Umbilical cord (tissue), 2 donors: ENCODE data around the gene IFNA6. TPM values are rescaled to one million over a fixed set of nuclear protein-coding genes. Genes with fewer than 3 reads are reported as not detected.

Experiments used
- DNase-seq: peaks from one replicate; pipeline ENCODE4 v3.0.0-alpha.2; 2015; ENCODE audit warnings: low spot score
- total RNA-seq: library from RNA; depleted of rRNA; stranded (reverse); fragments of >200 nt; gene quantifications from one replicate; pipeline ENCODE4 v1.2.3, GENCODE V29; 2014; ENCODE audit warnings: low replicate concordance; ENCODE audit not compliant: insufficient read depth

The IFNA6 gene
- total RNA-seq, 1 donor from 2014 or later, result 0.72 TPM

DNA sequence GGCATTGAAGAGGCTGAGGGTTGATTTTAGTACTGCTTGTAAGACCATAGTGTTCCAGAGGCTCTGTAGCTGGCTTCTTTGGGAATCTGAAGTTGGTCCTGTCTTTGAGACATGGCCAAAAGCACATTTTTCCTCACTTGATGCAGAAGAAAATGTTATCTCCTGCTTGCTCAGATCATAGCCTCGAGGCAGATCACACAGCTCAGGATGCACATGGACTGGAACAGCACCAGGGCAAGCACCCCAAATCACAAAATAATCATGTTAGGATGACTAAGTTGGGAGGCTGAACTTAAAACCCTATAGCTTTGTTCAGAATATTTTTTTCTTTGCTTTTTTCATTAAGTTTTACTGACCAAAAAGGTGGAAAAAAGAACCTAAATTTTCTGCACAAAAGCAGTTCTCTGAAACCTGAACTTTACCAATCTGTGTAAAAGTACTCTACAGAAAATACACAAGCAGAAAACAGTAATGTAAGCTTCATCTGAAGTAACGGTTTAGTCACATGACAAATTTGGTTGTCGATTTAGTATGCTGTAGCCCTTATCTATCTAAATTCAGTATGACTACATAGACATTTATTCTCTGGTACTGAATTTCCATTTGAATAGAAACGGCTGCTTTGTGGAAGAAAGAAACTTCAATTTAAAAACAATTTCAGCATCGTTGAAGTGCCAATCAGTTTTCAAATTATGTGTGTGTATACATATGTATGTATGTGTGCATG, 18.8 kb downstream of the IFNA6 start:
- no peak for DNase-seq

DNA sequence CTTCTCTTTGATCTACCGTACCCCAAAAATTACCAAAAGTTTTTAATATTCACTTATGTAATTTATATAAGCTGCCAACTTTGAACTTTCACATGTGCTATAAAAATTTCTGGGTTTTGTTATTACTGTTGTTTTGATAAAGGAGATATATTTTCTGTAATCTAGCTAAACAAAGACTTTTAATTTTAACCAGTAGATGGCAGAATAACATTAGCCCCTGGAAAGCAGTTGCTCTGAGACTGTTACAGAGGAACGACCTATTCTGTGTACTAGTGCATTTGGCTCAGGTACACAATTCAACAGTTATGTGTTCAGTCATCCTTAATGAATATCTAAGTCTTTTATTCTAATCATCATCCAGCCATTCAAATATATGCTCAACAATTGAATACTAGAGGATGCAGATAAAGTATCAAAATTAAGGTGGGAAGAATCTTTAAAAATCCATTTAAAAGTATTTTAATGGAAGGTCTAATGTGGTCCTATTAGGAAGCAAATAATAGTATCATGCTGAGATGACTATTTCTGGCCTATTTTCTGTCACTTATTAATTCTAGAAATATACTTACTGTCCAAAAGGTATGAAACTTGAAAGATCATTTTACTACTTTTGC, 24.1 kb downstream of the IFNA6 start:
- DNase-seq, result peak; percentile 45

DNA sequence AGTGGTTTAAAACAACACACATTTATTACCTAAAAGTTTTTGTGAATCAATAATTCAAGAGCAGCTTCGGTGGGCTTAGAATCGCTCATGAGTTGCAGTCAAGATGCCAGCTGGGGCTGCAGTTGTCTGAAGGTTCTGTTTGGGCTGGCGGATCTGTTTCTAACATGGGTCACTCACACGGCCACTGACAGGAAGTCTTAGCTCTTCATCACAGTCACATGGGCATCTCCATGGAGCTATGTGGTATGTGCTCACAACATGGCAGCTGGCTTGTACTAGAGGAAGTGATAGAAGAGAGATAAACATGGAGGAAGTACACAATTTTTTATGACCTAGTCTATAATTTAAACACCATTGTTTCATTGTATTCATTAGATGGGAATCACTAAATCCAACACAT, 26.6 kb downstream of the IFNA6 start:
- no peak for DNase-seq

DNA sequence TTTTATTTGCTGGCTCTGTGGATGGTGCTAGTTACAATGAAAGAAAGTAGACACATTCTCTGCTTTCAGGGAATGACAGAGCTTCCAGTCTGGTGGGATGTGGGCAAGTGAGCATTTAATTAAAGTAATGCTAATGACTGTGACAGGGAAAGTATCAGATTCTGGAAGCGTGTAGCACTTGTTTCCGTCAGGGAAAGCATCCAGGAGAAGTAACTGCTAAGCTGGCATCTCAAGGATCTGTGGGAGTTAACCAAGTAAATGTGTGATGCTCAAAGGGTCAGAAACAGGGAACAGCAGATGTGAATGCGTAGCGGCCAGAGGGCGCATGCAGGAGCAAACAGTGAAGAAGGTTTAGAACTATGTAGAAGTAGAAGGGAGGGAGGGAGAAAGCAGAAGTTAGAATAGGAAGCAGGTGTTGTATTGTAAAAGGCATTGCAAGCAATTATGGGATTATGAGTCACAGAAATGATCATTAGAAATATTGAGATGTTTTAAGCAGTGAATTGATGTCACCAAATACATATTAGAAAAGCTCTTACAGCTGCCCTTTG, 27.7 kb downstream of the IFNA6 start:
- no peak for DNase-seq

DNA sequence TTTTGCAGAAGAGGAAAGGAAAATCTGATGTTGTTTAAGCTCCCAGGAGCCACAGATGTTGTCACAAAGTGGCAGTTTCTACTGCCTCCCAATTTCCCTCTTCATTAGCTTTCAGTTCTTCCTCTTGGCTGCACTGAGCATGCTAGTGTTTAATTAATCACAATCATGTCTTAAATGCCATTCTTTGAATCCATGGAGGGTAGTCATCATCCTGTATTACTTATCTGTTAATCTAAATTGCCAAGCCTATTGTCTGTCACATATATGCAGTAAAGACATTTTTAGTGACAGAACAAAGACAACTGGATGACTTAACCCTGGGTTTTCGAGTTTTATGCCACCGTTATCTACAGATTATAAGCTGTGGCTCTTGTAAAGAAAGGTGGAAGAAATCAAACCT, 30.2 kb downstream of the IFNA6 start:
- no peak for DNase-seq

DNA sequence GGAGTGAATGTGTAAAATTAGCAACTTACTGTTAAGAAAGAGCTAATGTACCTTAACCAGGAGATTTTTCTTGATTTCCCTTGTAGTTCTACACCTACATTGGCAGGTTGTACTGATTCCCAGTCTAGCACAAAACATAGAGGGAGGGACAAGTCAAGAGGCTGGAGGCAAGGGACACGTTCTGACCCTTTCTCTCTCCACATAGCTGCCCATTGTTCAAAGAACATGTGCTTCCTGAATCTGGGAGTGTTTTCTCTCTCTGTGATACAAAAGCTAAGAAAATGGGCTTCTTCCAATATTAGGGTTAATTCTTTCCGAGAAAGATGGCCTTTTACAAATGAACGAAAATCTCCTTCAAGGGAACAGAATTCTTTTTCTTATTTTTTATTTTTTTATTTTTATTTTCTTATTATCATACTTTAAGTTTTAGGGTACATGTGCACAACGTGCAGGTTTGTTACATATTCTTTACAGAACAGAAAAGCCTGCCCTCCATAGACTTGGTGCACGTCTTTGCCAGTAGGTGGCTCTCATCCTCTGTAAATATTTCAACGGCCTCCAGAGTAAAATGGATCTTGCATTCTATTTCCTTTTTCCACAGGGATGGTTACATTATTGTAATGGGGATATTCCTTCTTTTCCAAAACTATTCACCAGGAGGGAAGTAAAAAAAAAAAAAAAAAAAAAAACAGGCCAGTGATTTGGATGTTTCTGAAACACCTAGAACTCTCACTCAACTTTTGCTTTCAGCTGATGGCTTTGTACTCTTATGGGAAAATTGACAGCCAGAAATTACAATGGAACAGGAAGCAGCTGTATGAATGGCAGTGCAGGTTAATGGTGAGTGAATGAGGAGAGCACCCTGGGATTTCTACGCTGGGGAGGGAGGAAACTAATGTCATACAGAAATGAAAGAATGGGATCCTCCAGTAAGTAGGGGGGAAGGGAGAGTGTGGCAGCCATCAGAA, 32.4 kb downstream of the IFNA6 start:
- DNase-seq, result peak; percentile 66

DNA sequence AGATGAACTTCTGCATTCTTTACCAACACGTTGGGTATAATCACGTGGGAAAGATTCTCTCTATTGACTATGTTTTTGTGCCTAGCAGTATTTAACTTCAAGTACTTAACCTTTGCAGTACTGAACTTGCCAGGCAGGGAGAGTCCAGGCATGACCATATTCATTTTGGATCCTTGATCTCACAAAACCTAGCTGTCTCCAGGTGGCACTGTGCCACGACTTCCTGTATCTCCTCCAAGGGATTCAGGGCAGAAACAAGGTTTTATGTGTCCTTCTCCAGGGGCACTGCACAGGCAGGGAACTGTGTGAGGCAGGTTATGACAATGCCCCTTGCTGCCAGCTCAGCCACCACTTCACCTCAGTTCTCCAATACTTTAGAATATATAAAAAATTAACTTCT, 33.8 kb downstream of the IFNA6 start:
- no peak for DNase-seq

DNA sequence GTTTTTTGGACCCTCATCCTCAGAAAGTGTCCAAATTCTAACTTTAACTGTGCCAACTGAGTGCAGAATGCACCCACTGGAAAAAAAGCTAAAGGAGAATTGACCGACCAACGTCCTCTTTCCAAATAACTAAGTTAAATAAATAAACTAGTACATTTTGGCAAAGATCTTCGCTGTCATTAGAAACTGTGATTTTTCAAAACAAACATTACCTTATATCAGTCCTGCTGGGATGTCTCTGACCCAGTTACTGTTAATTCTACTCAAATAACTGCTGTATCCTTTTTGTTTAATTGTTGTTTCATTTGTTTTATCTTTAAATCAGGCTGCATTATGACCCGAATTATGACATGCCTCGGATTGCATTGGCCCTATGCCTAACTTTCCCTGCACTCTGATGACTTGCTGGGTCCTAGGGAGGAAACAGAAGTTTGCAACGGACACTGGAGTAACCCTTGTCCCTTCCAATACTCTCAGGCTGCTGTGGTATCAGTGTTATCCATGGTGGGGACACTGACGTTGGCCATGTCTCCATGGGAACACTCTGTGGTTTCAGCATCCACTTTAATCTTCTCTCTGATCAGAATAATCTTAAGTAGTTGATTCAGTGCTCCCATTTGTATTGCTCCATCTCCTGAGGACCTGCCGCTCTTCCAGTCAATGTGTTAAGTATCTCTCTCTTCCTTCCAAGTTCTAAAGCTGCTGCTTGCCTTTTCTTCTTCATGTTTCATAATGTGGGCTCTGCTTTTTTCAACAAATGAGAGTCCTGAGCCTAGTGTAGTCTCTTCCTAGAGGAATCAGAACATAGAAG, 34.5 kb downstream of the IFNA6 start:
- DNase-seq, result no peak

DNA sequence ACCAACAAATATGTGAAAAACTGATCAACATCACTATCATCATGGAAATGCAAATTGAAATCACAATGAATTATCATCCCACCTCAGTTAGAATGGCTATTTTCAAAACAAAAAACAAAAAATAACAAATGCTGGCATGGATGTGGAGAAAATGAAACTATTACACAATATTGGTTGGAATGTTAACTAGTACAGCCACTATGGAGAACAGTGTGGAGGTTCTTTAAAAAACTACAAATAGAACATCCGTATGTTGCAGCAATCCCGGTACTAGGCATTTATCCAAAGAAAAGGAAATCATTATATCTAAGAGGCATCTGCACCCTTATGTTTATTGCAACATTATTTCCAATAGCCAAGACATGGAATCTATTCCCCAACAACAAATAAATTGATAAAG, 36.5 kb downstream of the IFNA6 start:
- DNase-seq, result no peak

DNA sequence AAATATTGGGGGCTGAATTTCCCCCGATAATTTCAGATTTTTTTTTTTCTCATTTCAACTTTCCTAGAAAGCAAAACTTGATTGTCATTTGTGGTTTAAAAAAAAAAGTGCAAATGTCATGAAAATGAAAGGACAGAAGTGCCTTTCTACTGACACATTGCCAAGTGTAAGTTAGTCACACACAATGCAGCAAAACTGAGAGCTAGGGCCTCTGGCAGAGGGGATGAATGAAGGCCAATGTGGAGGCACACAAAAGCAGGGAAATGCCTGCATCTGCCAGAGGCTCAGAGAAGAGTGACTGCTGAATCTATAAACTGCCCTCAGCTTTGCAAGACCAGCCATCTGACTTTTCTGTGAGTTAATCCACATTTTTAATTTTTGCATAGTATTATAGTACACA, 38.8 kb downstream of the IFNA6 start:
- DNase-seq, result no peak

DNA sequence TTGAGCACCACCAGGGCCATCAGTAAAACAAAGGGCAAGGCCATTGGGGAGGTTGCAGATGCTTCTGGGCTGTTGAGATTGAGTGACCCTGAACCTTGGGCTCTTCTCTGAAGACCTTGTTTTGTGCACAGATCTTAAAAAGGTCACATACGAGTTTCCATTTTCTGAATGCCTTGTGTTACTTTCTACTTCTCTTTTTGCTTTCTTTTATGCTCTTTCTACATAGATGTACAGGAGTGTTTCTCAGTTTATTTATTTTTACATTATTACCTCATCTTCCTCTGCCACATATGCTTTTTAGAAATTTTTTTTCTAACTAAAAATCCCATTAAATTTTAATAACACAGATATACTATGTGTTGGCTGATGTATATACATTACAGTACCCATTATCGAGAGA, 45.5 kb downstream of the IFNA6 start, which contains the start of gene IFNA5:
Gene IFNA5, minus strand, starts transcription at position 101 of the 400 bp plus-strand sequence. Its CDS starts 57 bp downstream, at position 44.
- no peak for DNase-seq

Other genes with a start within 250 kb of the IFNA6 start
- gene IFNW1, start 209.1 kb downstream of the IFNA6 start, total RNA-seq, result 0.48 TPM
- 18.5 TPM for gene IFNA21, start 184.2 kb downstream of the IFNA6 start, total RNA-seq
- gene IFNA4, start 163.3 kb downstream of the IFNA6 start, total RNA-seq, result 5.1 TPM
- 4.8 TPM for gene IFNA7, start 148.7 kb downstream of the IFNA6 start, total RNA-seq
- gene IFNA10, start 143.7 kb downstream of the IFNA6 start, total RNA-seq, result 2.6 TPM
- 0.72 TPM for gene IFNA16, start 133.6 kb downstream of the IFNA6 start, total RNA-seq
- 3.1 TPM for gene IFNA17, start 122.7 kb downstream of the IFNA6 start, total RNA-seq
- gene IFNA14, start 110.9 kb downstream of the IFNA6 start, total RNA-seq, result 3.1 TPM
- not detected for gene IFNA5, start 45.6 kb downstream of the IFNA6 start, total RNA-seq
- 42.9 TPM for gene KLHL9, start 15.5 kb downstream of the IFNA6 start, total RNA-seq
- 8.2 TPM for gene IFNA13, start 17.2 kb upstream of the IFNA6 start, total RNA-seq
- 5.8 TPM for gene IFNA2, start 34.5 kb upstream of the IFNA6 start, total RNA-seq
- 8.4 TPM for gene IFNA8, start 58.2 kb upstream of the IFNA6 start, total RNA-seq
- not detected for gene IFNA1, start 89.6 kb upstream of the IFNA6 start, total RNA-seq
- 11.1 TPM for gene IFNE, start 131.4 kb upstream of the IFNA6 start, total RNA-seq